ENCODE results near the gene EFNA5. TPM values are rescaled to one million over a fixed set of nuclear protein-coding genes. Genes with fewer than 3 reads are reported as not detected.

The EFNA5 gene
- total and polyA plus RNA-seq, 2 experiments from 2014 or later = 7.5 to 10.1 TPM

GRCh38 chr5:107437154-107437553 lies 233.6 kb downstream of the EFNA5 start:
- H3K9me2 ChIP-seq (ENCODE audit: insufficient read depth) = no peaks in the 10 kb centered on the region

GRCh38 chr5:107436201-107436600 lies 234.5 kb downstream of the EFNA5 start:
- DNase-seq (ENCODE audit: low spot score) = no peak
- Mint-ChIP-seq H3K36me3 (ENCODE audit: low read depth) (peaks cover 4% of the 10 kb centered on the region; the same call in 1 of the 3 replicates), H3K4me1 (peaks cover 9% of the 10 kb centered on the region; the same call in 1 of the 3 replicates), H3K4me3 (no peak overlapping the region), H3K9me3 (no peaks in the 10 kb centered on the region), H3K27me3 (ENCODE audit: insufficient read depth, low read depth, poor library complexity) (no peaks in the 10 kb centered on the region), H3K27ac (no peak overlapping the region)
- H3K36me3 ChIP-seq (ENCODE audit: insufficient read depth) = no peaks in the 10 kb centered on the region
- H3K4me3 ChIP-seq = no peak overlapping the region
- no peaks in the 10 kb centered on the region for H4K20me1 ChIP-seq (replicated peaks; ENCODE audit: insufficient read depth)
- ATAC-seq = no peak
- H3K27me3 ChIP-seq (ENCODE audit: insufficient read depth) = no peaks in the 10 kb centered on the region
- H3K27ac ChIP-seq (ENCODE audit: low read depth) = no peak overlapping the region
- no peak overlapping the region for H2AFZ ChIP-seq
- H3F3A ChIP-seq (replicated peaks; ENCODE audit: low read depth) = no peaks in the 10 kb centered on the region
- no peaks in the 10 kb centered on the region for H3K9me2 ChIP-seq (ENCODE audit: insufficient read depth)
- peaks cover 2% of the 10 kb centered on the region; the same call in 1 of the 2 replicates for H3K4me1 ChIP-seq (ENCODE audit: insufficient read depth)
- H3K4me2 ChIP-seq = no peak overlapping the region
- H3K79me2 ChIP-seq (replicated peaks; ENCODE audit: insufficient read depth) = no peaks in the 10 kb centered on the region
- no peak for TF ChIP-seq ZNF462 (CRISPR knock-in tag; IDR thresholded peaks at IDR 0.05)
- TF ChIP-seq JUNB (IDR thresholded peaks at IDR 0.05; ENCODE audit: unreplicated experiment) = no peak
- no peak for TF ChIP-seq NANOG (IDR thresholded peaks at IDR 0.05; ENCODE audit: borderline replicate concordance)
- TF ChIP-seq EZH2phosphoT487 (IDR thresholded peaks at IDR 0.05; ENCODE audit: unreplicated experiment) = no peak
- no peak for TF ChIP-seq ZNF331 (CRISPR knock-in tag; IDR thresholded peaks at IDR 0.05; ENCODE audit: low read depth)
- TF ChIP-seq ZNF114 (CRISPR knock-in tag; IDR thresholded peaks at IDR 0.05) = no peak
- TF ChIP-seq ETS1 (IDR thresholded peaks at IDR 0.05) = no peak
- TF ChIP-seq EZH2 (IDR thresholded peaks at IDR 0.05; ENCODE audit: low read depth, unreplicated experiment) = no peak
- no peak for TF ChIP-seq CREB1 (CRISPR knock-in tag; IDR thresholded peaks at IDR 0.05; ENCODE audit: low read depth)

More at GRCh38 chr5:107437154-107437553, 233.6 kb downstream of the EFNA5 start:
- no peak overlapping the region for H2AFZ ChIP-seq
- DNase-seq (ENCODE audit: low spot score) = no peak
- H3K27me3 ChIP-seq (ENCODE audit: insufficient read depth) = no peaks in the 10 kb centered on the region
- H3K4me1 Mint-ChIP-seq = peaks cover 14% of the 10 kb centered on the region; the same call in 2 of the 3 replicates
- no peak overlapping the region for H3K4me3 Mint-ChIP-seq
- no peak for TF ChIP-seq NANOG (IDR thresholded peaks at IDR 0.05; ENCODE audit: borderline replicate concordance)
- TF ChIP-seq ZNF114 (CRISPR knock-in tag; IDR thresholded peaks at IDR 0.05) = no peak
- TF ChIP-seq CTCF (conservative IDR thresholded peaks at IDR 0.05; ENCODE audit: low read depth in 2 of 2) = no peak
- no peak for TF ChIP-seq JUNB (IDR thresholded peaks at IDR 0.05; ENCODE audit: unreplicated experiment)
- H3K27ac Mint-ChIP-seq = no peak overlapping the region
- no peaks in the 10 kb centered on the region for H4K20me1 ChIP-seq (replicated peaks; ENCODE audit: insufficient read depth)
- no peaks in the 10 kb centered on the region for H3F3A ChIP-seq (replicated peaks; ENCODE audit: low read depth)
- ATAC-seq = no peak
- no peaks in the 10 kb centered on the region for H3K27me3 Mint-ChIP-seq (ENCODE audit: insufficient read depth, low read depth, poor library complexity)
- H3K9me3 Mint-ChIP-seq = no peaks in the 10 kb centered on the region
- no peak overlapping the region for H3K27ac ChIP-seq (ENCODE audit: low read depth)
- no peaks in the 10 kb centered on the region for H3K36me3 ChIP-seq (ENCODE audit: insufficient read depth)
- peaks cover 4% of the 10 kb centered on the region; the same call in 1 of the 3 replicates for H3K36me3 Mint-ChIP-seq (ENCODE audit: low read depth)
- H3K79me2 ChIP-seq (replicated peaks; ENCODE audit: insufficient read depth) = no peaks in the 10 kb centered on the region
- H3K4me1 ChIP-seq (ENCODE audit: insufficient read depth) = peaks cover 11% of the 10 kb centered on the region; the same call in 1 of the 2 replicates
- no peak overlapping the region for H3K4me3 ChIP-seq
- no peak overlapping the region for H3K4me2 ChIP-seq
